Measurements from ENCODE around the gene NDUFA12. TPM values are rescaled to one million over a fixed set of nuclear protein-coding genes. Genes with fewer than 3 reads are reported as not detected.

The NDUFA12 gene
- total RNA-seq, 1 donor from 2014 or later: 124 TPM

GRCh38 chr12:94982456-94982855 lies 21.0 kb downstream of the NDUFA12 start:
- TF ChIP-seq, protein P1, sequence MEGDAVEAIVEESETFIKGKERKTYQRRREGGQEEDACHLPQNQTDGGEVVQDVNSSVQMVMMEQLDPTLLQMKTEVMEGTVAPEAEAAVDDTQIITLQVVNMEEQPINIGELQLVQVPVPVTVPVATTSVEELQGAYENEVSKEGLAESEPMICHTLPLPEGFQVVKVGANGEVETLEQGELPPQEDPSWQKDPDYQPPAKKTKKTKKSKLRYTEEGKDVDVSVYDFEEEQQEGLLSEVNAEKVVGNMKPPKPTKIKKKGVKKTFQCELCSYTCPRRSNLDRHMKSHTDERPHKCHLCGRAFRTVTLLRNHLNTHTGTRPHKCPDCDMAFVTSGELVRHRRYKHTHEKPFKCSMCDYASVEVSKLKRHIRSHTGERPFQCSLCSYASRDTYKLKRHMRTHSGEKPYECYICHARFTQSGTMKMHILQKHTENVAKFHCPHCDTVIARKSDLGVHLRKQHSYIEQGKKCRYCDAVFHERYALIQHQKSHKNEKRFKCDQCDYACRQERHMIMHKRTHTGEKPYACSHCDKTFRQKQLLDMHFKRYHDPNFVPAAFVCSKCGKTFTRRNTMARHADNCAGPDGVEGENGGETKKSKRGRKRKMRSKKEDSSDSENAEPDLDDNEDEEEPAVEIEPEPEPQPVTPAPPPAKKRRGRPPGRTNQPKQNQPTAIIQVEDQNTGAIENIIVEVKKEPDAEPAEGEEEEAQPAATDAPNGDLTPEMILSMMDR (conservative IDR thresholded peaks at IDR 0.05): no peak
- Mint-ChIP-seq H3K4me1 (no peaks in the 10 kb centered on the region), H3K4me3 (no peak overlapping the region), H3K9me3 (no peaks in the 10 kb centered on the region), H3K27ac (ENCODE audit: unreplicated experiment) (no peak overlapping the region), H3K36me3 (ENCODE audit: low read depth) (peaks cover 4% of the 10 kb centered on the region), H3K27me3 (ENCODE audit: low read depth) (no peaks in the 10 kb centered on the region)
- DNase-seq (ENCODE audit: low read depth, low spot score): no peak

GRCh38 chr12:94980577-94980976 lies 22.9 kb downstream of the NDUFA12 start:
- Mint-ChIP-seq H3K27me3 (ENCODE audit: low read depth) (no peaks in the 10 kb centered on the region), H3K4me1 (no peaks in the 10 kb centered on the region), H3K36me3 (ENCODE audit: low read depth) (peaks cover 4% of the 10 kb centered on the region), H3K27ac (ENCODE audit: unreplicated experiment) (no peak overlapping the region), H3K4me3 (no peak overlapping the region), H3K9me3 (no peaks in the 10 kb centered on the region)
- TF ChIP-seq, protein P1 (conservative IDR thresholded peaks at IDR 0.05): peak; percentile 49
- DNase-seq (ENCODE audit: low read depth, low spot score): no peak

GRCh38 chr12:94979941-94980340 lies 23.6 kb downstream of the NDUFA12 start:
- TF ChIP-seq, protein P1 (conservative IDR thresholded peaks at IDR 0.05): no peak
- H3K4me3 Mint-ChIP-seq: no peak overlapping the region
- H3K9me3 Mint-ChIP-seq: no peaks in the 10 kb centered on the region

GRCh38 chr12:94977766-94978468 lies 25.6 kb downstream of the NDUFA12 start:
- TF ChIP-seq, protein P1 (conservative IDR thresholded peaks at IDR 0.05): no peak
- Mint-ChIP-seq H3K36me3 (ENCODE audit: low read depth) (no peaks in the 10 kb centered on the region), H3K9me3 (no peaks in the 10 kb centered on the region), H3K4me1 (no peaks in the 10 kb centered on the region), H3K27me3 (ENCODE audit: low read depth) (no peaks in the 10 kb centered on the region), H3K4me3 (no peak overlapping the region), H3K27ac (ENCODE audit: unreplicated experiment) (no peak overlapping the region)
- DNase-seq (ENCODE audit: low read depth, low spot score): no peak

More at GRCh38 chr12:94979941-94980340, 23.6 kb downstream of the NDUFA12 start:
- Mint-ChIP-seq H3K4me1 (no peaks in the 10 kb centered on the region), H3K27me3 (ENCODE audit: low read depth) (no peaks in the 10 kb centered on the region), H3K36me3 (ENCODE audit: low read depth) (peaks cover 4% of the 10 kb centered on the region), H3K27ac (ENCODE audit: unreplicated experiment) (no peak overlapping the region)
- no peak for DNase-seq (ENCODE audit: low read depth, low spot score)

DNA sequence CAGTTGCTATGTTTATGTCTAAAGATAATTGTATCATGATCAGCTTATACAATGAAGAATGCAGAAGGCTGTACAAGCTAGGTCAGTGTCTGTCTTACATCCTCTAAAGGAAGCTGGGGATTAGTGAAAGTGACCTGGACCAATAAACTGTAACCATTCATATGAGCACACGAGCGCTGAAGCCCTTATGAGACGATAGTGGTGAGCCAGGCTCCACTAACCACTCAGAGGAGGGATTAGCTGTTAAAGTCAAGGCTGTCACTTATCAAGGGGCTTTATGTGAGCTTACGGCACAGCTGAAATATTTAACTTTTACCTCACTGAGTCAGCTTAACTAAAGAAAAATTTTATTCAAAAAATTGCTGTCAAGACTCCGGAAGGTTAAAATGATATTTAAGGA lies 30.3 kb downstream of the NDUFA12 start:
- no peaks in the 10 kb centered on the region for H3K9me3 Mint-ChIP-seq
- H3K27me3 Mint-ChIP-seq (ENCODE audit: low read depth): no peaks in the 10 kb centered on the region
- no peaks in the 10 kb centered on the region for H3K4me1 Mint-ChIP-seq
- no peak for DNase-seq (ENCODE audit: low read depth, low spot score)
- H3K4me3 Mint-ChIP-seq: no peak overlapping the region
- no peak overlapping the region for H3K27ac Mint-ChIP-seq (ENCODE audit: unreplicated experiment)
- peaks cover 14% of the 10 kb centered on the region for H3K36me3 Mint-ChIP-seq (ENCODE audit: low read depth)
- TF ChIP-seq, protein P1 (conservative IDR thresholded peaks at IDR 0.05): no peak
